ENCODE measurements around the gene MYO15B.

MYO15B gene

GRCh38 chr17:75658237-75658636 is 70.6 kb downstream of the MYO15B start:
- H3K27me3 ChIP-seq (replicated peaks; ENCODE audit: insufficient read depth, low read length) = no peaks in the 10 kb centered on the region
- H2AFZ ChIP-seq (ENCODE audit: low read length) = no peak overlapping the region
- no peaks in the 10 kb centered on the region for H3K4me1 ChIP-seq (ENCODE audit: low read length)
- no peaks in the 10 kb centered on the region for H3K9me2 ChIP-seq (replicated peaks; ENCODE audit: insufficient read depth, low read length)
- H3K9me3 ChIP-seq (replicated peaks; ENCODE audit: insufficient read depth, low read length) = no peaks in the 10 kb centered on the region
- H3K9ac ChIP-seq (ENCODE audit: low read length) = no peak overlapping the region
- TF ChIP-seq CTCF (IDR thresholded peaks at IDR 0.05; ENCODE audit: low read length) = no peak
- no peak for TF ChIP-seq EZH2 (optimal IDR thresholded peaks at IDR 0.05; ENCODE audit: low read depth, low read length)
- no peak for TF ChIP-seq EZH2phosphoT487 (IDR thresholded peaks at IDR 0.05; ENCODE audit: low read length)
- no peak overlapping the region for H3K4me2 ChIP-seq (ENCODE audit: low read depth, low read length)
- no peaks in the 10 kb centered on the region for H3F3A ChIP-seq (ENCODE audit: insufficient read depth, low read length)
- no peak overlapping the region for H3K4me3 ChIP-seq (ENCODE audit: low read length)
- no peaks in the 10 kb centered on the region for H3K36me3 ChIP-seq (replicated peaks; ENCODE audit: insufficient read depth, low read length)
- no peaks in the 10 kb centered on the region for H4K20me1 ChIP-seq (ENCODE audit: insufficient read depth, low read length)
- no peaks in the 10 kb centered on the region for H3K79me2 ChIP-seq (ENCODE audit: low read length)
- no peak overlapping the region for H3K27ac ChIP-seq (ENCODE audit: low read length)
- DNase-seq = no peak

DNA sequence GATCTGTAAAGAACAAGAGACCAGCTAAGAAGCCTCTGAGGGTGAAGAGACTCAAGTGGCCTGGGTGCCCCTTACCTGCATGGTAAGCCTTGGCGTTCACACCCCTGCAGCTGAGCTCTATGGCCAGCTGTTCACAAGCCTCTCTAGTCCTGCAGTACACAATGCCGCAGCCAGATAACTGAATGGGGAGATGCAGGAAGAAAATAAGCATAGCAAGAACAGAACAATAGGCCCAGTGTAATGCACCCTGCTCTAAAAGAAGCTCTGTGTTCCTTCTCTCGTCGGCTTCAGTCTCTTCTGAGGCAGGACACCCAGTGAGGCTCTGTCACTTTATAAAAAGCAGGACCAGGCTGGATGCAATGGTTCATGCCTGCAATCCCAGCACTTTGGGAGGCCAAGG is 73.9 kb downstream of the MYO15B start:
- Histone ChIP-seq H4K20me1 (ENCODE audit: insufficient read depth, low read length) (no peaks in the 10 kb centered on the region), H3K4me2 (ENCODE audit: low read depth, low read length) (no peak overlapping the region), H3F3A (ENCODE audit: insufficient read depth, low read length) (peaks cover 17% of the 10 kb centered on the region; the same call in 1 of the 2 replicates), H3K27me3 (replicated peaks; ENCODE audit: insufficient read depth, low read length) (no peaks in the 10 kb centered on the region), H3K9me2 (replicated peaks; ENCODE audit: insufficient read depth, low read length) (no peaks in the 10 kb centered on the region), H3K36me3 (replicated peaks; ENCODE audit: insufficient read depth, low read length) (no peaks in the 10 kb centered on the region), H3K9me3 (replicated peaks; ENCODE audit: insufficient read depth, low read length) (no peaks in the 10 kb centered on the region), H3K79me2 (ENCODE audit: low read length) (peaks cover 10% of the 10 kb centered on the region), H3K4me3 (ENCODE audit: low read length) (no peak overlapping the region), H3K27ac (ENCODE audit: low read length) (no peak overlapping the region), H3K4me1 (ENCODE audit: low read length) (peaks cover 22% of the 10 kb centered on the region), H2AFZ (ENCODE audit: low read length) (no peak overlapping the region), H3K9ac (ENCODE audit: low read length) (no peak overlapping the region)
- DNase-seq = no peak
- TF ChIP-seq CTCF (IDR thresholded peaks at IDR 0.05; ENCODE audit: low read length) (no peak), EZH2 (optimal IDR thresholded peaks at IDR 0.05; ENCODE audit: low read depth, low read length) (no peak), EZH2phosphoT487 (IDR thresholded peaks at IDR 0.05; ENCODE audit: low read length) (no peak)

DNA sequence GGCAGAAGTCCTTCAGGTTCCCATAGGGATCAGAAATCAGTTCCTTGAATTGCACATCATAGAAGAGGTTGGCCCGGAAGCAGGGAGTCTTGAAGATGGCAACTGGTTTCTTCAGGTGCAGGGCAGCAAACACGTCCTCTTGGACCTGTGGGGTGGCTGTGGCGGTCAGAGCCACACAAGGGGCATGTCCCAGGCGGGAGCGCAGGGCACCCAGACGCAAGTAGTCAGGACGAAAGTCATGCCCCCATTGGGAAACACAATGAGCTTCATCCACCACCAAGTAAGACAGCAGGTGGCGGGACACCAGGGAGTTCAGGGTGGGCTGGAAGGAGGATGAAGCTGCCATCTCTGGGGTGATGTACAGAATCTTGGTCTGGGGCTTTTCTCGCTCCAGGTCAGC is 74.9 kb downstream of the MYO15B start:
- no peak overlapping the region for H3K4me2 ChIP-seq (ENCODE audit: low read depth, low read length)
- H3K9me3 ChIP-seq (replicated peaks; ENCODE audit: insufficient read depth, low read length) = no peaks in the 10 kb centered on the region
- H3K36me3 ChIP-seq (replicated peaks; ENCODE audit: insufficient read depth, low read length) = no peaks in the 10 kb centered on the region

More for the DNA sequence above, 74.9 kb downstream of the MYO15B start:
- TF ChIP-seq CTCF (IDR thresholded peaks at IDR 0.05; ENCODE audit: low read length) = no peak
- no peak for TF ChIP-seq EZH2 (optimal IDR thresholded peaks at IDR 0.05; ENCODE audit: low read depth, low read length)
- Histone ChIP-seq H3K9me2 (replicated peaks; ENCODE audit: insufficient read depth, low read length) (no peaks in the 10 kb centered on the region), H3K9ac (ENCODE audit: low read length) (no peak overlapping the region), H3K27me3 (replicated peaks; ENCODE audit: insufficient read depth, low read length) (no peaks in the 10 kb centered on the region), H3F3A (ENCODE audit: insufficient read depth, low read length) (peaks cover 17% of the 10 kb centered on the region; the same call in 1 of the 2 replicates), H3K4me1 (ENCODE audit: low read length) (peaks cover 22% of the 10 kb centered on the region), H3K79me2 (ENCODE audit: low read length) (peaks cover 20% of the 10 kb centered on the region), H2AFZ (ENCODE audit: low read length) (no peak overlapping the region), H3K4me3 (ENCODE audit: low read length) (no peak overlapping the region), H3K27ac (ENCODE audit: low read length) (no peak overlapping the region), H4K20me1 (ENCODE audit: insufficient read depth, low read length) (no peaks in the 10 kb centered on the region)
- no peak for DNase-seq

All from MM.1S (cell line).